ENCODE results near the gene NMD3. TPM values are rescaled to one million over a fixed set of nuclear protein-coding genes. Genes with fewer than 3 reads are reported as not detected.
"Not testable (repeated sequence)": the region's sequence is repeated elsewhere in the genome, so short reads cannot be mapped to it uniquely, and the experiment has no call there.

NMD3 gene
- total and polyA plus RNA-seq, 10 donors, result 13.3 to 46.6 (median 33.0) TPM

DNA sequence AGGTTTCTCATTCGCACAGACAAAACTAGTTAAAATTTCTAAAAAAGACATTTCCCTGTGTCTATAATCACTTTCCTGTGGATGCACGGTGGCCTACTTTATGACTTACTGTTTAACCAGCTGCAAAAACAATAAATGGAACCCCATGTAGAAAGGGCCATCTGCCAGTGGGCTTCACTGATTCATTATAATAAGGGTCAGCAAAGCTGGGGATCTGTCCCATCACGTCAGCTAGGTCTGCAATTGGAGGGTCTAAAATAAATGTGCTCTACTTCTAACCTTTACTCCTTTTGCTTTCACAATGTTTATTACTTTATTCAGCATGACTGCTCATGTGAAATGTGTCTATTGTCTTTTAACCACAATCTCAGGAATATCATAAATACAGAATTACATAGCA, 43.1 kb upstream of the NMD3 start:
- Histone ChIP-seq H3K4me3 (no peak overlapping the region), H3K27me3 (replicated peaks in 1 of 7) (no peaks in the 10 kb centered on the region), H3K4me1 (no peaks in the 10 kb centered on the region), H3K9me3 (peaks cover 0 to 16% (median 8%) of the 10 kb centered on the region in 8 donors), H3K36me3 (no peaks in the 10 kb centered on the region), H3K27ac (no peak overlapping the region)
- 76 to 87% (median 81%) methylated on average over 3 of the region's 3 CpGs for WGBS, 5 donors
- intact Hi-C loops (cut with DNase I; ENCODE audit: low total_unique reads), result no loop called here
- no peak for DNase-seq
- TF ChIP-seq, protein P1, sequence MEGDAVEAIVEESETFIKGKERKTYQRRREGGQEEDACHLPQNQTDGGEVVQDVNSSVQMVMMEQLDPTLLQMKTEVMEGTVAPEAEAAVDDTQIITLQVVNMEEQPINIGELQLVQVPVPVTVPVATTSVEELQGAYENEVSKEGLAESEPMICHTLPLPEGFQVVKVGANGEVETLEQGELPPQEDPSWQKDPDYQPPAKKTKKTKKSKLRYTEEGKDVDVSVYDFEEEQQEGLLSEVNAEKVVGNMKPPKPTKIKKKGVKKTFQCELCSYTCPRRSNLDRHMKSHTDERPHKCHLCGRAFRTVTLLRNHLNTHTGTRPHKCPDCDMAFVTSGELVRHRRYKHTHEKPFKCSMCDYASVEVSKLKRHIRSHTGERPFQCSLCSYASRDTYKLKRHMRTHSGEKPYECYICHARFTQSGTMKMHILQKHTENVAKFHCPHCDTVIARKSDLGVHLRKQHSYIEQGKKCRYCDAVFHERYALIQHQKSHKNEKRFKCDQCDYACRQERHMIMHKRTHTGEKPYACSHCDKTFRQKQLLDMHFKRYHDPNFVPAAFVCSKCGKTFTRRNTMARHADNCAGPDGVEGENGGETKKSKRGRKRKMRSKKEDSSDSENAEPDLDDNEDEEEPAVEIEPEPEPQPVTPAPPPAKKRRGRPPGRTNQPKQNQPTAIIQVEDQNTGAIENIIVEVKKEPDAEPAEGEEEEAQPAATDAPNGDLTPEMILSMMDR (IDR thresholded peaks at IDR 0.05 in 8 of 11, conservative IDR thresholded peaks at IDR 0.05 in 3 of 11), result no peak
- TF ChIP-seq POLR2A (IDR thresholded peaks at IDR 0.05) (no peak), POLR2AphosphoS5 (IDR thresholded peaks at IDR 0.05) (no peak)

DNA sequence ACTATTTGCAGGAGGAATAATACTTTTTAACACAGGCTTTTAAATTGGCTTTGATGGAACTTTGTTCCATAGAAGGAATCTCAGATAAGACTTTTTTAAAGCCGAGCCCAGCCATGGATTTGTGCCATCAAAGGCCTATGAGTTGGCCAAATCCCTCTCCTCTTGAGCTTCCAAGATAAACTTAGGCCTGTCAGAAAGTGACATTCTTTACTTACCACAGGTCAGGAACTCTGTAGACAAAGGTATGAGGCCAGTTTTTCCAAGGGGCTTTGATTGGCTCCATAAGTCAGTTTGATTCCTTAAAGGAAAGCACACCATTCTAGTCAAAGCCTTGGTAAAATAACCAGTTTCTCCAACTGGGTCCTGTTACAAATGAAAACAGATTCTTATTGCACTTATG, 39.7 kb upstream of the NMD3 start:
- intact Hi-C loops (cut with DNase I; ENCODE audit: low total_unique reads); H3K27me3 ChIP-seq (replicated peaks in 1 of 7); H3K4me1 ChIP-seq; H3K36me3 ChIP-seq; H3K27ac ChIP-seq; DNase-seq; H3K9me3 ChIP-seq; H3K4me3 ChIP-seq: not testable (repeated sequence)
- 67 to 88% (median 83%) methylated on average over 1 of the region's 1 CpG for WGBS, 5 donors

DNA sequence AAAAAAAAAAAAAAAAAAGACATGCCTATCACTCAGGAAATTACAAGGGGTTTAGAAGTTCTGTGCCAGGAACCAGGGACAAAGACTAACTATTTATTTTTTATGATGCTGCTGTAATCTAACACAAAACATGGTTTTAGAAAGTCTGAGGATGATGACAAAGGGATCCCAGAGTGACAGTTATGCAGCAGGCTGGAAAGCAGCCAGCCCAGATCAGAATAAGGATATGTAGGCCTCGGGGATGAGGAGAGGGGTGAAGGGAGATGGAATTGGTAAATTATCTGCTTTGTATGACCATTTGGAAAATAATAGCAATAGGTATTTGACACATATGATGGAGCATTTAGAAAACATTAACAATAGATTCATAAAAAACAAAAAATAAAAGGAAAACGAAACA, 34.1 kb upstream of the NMD3 start:
- no peak for TF ChIP-seq POLR2A (IDR thresholded peaks at IDR 0.05)
- TF ChIP-seq, protein P1 (IDR thresholded peaks at IDR 0.05 in 8 of 11, conservative IDR thresholded peaks at IDR 0.05 in 3 of 11), result no peak
- no peak for TF ChIP-seq POLR2AphosphoS5 (IDR thresholded peaks at IDR 0.05)
- Histone ChIP-seq H3K27ac (no peak overlapping the region), H3K4me3 (no peak overlapping the region), H3K27me3 (replicated peaks in 1 of 7) (no peaks in the 10 kb centered on the region), H3K9me3 (peaks cover 0 to 6% (median 0%) of the 10 kb centered on the region in 8 donors), H3K36me3 (no peaks in the 10 kb centered on the region), H3K4me1 (no peaks in the 10 kb centered on the region)
- no peak for DNase-seq
- intact Hi-C loops (cut with DNase I; ENCODE audit: low total_unique reads), result no loop called here
- 22 to 69% (median 51%) methylated on average over 2 of the region's 2 CpGs for WGBS, 5 donors

DNA sequence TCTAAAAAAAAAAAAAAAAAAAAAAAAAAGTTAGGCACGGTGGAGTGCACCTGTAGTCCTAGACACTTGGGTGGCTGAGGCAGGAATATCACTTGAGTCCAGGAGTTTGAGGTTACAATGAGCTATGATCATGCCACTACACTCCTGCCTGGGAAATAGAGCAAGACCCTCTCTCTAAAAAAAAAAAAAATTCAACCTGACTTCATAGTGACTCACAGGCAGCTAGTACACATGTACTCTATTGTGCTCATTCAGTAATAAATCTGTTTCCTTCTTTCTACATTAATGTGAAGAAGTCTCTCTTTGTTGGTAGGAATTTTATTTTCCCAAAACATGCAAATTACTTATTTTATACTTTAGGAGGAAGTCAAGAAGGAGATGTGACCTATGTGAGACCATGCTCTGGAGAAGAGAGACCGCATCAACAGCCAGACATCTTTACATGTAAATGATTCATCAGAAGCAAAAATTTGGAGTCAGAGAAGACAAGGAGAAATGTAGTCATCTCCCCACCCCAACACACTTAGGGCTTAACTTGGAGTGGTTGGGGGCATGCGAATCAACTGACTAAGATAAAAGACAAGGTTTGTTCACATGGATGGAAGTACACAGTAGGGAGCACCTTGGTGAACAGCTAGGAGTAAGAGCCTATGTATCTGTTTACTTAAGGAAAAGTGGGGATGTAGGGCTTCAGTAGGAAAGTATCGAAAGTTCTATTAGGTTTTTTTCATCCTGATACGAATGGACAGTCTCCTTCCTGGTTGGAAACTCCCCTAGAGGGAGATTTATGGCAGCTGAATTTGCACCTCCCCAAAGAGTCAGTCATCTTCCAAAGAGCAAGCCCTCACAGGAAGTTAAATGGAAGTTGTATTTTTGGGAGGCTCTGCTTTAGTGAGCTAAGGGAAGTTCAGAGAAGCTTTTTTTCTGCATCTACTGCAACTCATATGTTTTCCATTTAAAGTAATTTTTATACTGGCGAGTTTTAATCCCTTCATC, 23.0 kb upstream of the NMD3 start:
- Histone ChIP-seq H3K4me3 (no peak overlapping the region), H3K27ac (no peak overlapping the region), H3K27me3 (replicated peaks in 1 of 7) (no peaks in the 10 kb centered on the region), H3K4me1 (no peaks in the 10 kb centered on the region), H3K9me3 (peaks cover 0 to 16% (median 9%) of the 10 kb centered on the region in 8 donors), H3K36me3 (no peaks in the 10 kb centered on the region)
- no peak for TF ChIP-seq POLR2A (IDR thresholded peaks at IDR 0.05)
- TF ChIP-seq POLR2AphosphoS5 (IDR thresholded peaks at IDR 0.05), result no peak
- TF ChIP-seq, protein P1 (IDR thresholded peaks at IDR 0.05 in 8 of 11, conservative IDR thresholded peaks at IDR 0.05 in 3 of 11), result no peak
- intact Hi-C loops (cut with DNase I; ENCODE audit: low total_unique reads), result no loop called here
- DNase-seq, result no peak
- WGBS, 5 donors, result 79 to 86% (median 85%) methylated on average over 6 of the region's 6 CpGs
